Neural progenitor cell (in vitro differentiated cells): ENCODE measurements around the gene FOXJ3. TPM values are rescaled to one million over a fixed set of nuclear protein-coding genes. Genes with fewer than 3 reads are reported as not detected.

ENCODE experiments used
- DNase-seq: peaks from one replicate; pipeline ENCODE4 v3.0.0-alpha.2; 2016; ENCODE audit warnings: low spot score
- H2AFZ ChIP-seq: fragments of 200-600 bp; sonication (generic); replicated peaks from 2 replicates; pipeline ENCODE4 v1.6.1; 2016; ENCODE audit warnings: antibody characterized with exemption
- H3F3A ChIP-seq: fragments of 200-600 bp; sonication (generic); 2 replicates; pipeline ENCODE4 v1.6.1; 2016; ENCODE audit warnings: antibody characterized with exemption, low read depth
- H3K27ac ChIP-seq: fragments of 200-600 bp; sonication (generic); 2 replicates; pipeline ENCODE4 v1.5.1; 2016; ENCODE audit warnings: mild to moderate bottlenecking
- H3K27me3 ChIP-seq: fragments of 200-600 bp; sonication (generic); 2 replicates; pipeline ENCODE4 v1.6.1; 2016; ENCODE audit warnings: mild to moderate bottlenecking, moderate library complexity
- H3K36me3 ChIP-seq: fragments of 200-600 bp; sonication (generic); 2 replicates; pipeline ENCODE4 v1.5.1; 2016
- H3K4me1 ChIP-seq: fragments of 200-600 bp; sonication (generic); 2 replicates; pipeline ENCODE4 v1.6.1; 2016; ENCODE audit warnings: mixed run types
- H3K4me2 ChIP-seq: fragments of 200-600 bp; sonication (generic); 2 replicates; pipeline ENCODE4 v1.6.1; 2016
- H3K4me3 ChIP-seq: fragments of 200-600 bp; sonication (generic); 2 replicates; pipeline ENCODE4 v1.5.1; 2016
- H3K79me2 ChIP-seq: fragments of 200-600 bp; sonication (generic); 2 replicates; pipeline ENCODE4 v1.6.1; 2016; ENCODE audit warnings: low read depth
- H3K9ac ChIP-seq: fragments of 200-600 bp; sonication (generic); 2 replicates; pipeline ENCODE4 v1.6.1; 2016
- H3K9me3 ChIP-seq: fragments of 200-600 bp; sonication (generic); 2 replicates; pipeline ENCODE4 v1.5.1; 2016; ENCODE audit warnings: low read depth
- H4K20me1 ChIP-seq: fragments of 200-600 bp; sonication (generic); 2 replicates; pipeline ENCODE4 v1.6.1; 2016; ENCODE audit warnings: low read depth
- H3K27ac Mint-ChIP-seq: 3 replicates; pipeline ENCODE4 v1.8.0; 2021; ENCODE audit warnings: mixed read lengths
- H3K27me3 Mint-ChIP-seq: 2 replicates; pipeline ENCODE4 v1.8.0; 2022; ENCODE audit warnings: low read depth, mild to moderate bottlenecking, inconsistent platforms, moderate library complexity, mixed read lengths; ENCODE audit not compliant: insufficient read depth
- H3K36me3 Mint-ChIP-seq: 3 replicates; pipeline ENCODE4 v1.8.0; 2021; ENCODE audit warnings: mixed read lengths
- H3K4me1 Mint-ChIP-seq: 3 replicates; pipeline ENCODE4 v1.8.0; 2021; ENCODE audit warnings: mixed read lengths
- H3K4me3 Mint-ChIP-seq: 3 replicates; pipeline ENCODE4 v1.8.0; 2021; ENCODE audit warnings: mild to moderate bottlenecking, moderate library complexity, mixed read lengths
- H3K9me3 Mint-ChIP-seq: 3 replicates; pipeline ENCODE4 v1.8.0; 2020; ENCODE audit warnings: mixed read lengths
- CTCF ChIP-seq: fragments of 200-600 bp; sonication (generic); IDR thresholded peaks from 2 replicates; pipeline ENCODE4 v1.5.1; 2017; ENCODE audit warnings: antibody characterized with exemption, mild to moderate bottlenecking
- EZH2 ChIP-seq: fragments of 200-600 bp; sonication (generic); IDR thresholded peaks from 2 replicates; pipeline ENCODE4 v1.6.1; 2017; ENCODE audit warnings: antibody characterized with exemption, mild to moderate bottlenecking, moderate library complexity
- EZH2phosphoT487 ChIP-seq: fragments of 200-600 bp; sonication (generic); IDR thresholded peaks from 2 replicates; pipeline ENCODE4 v1.6.1; 2017; ENCODE audit warnings: antibody characterized with exemption
- total RNA-seq: library from RNA; depleted of rRNA; stranded (reverse); fragments of >200 nt; gene quantifications from 2 replicates; pipeline ENCODE4 v1.2.3, GENCODE V29; 2015; ENCODE audit warnings: low replicate concordance

FOXJ3 gene
- total RNA-seq, 1 donor from 2014 or later, result 58.5 TPM

- Histone ChIP-seq H4K20me1 (no peaks in the 10 kb centered on the region), H3K4me2 (peak overlapping the region; percentile 100), H2AFZ (peak overlapping the region; percentile 97), H3F3A (peaks cover 9% of the 10 kb centered on the region), H3K27me3 (peaks cover 51% of the 10 kb centered on the region), H3K9ac (no peak overlapping the region), H3K4me1 (peaks cover 8% of the 10 kb centered on the region), H3K36me3 (no peaks in the 10 kb centered on the region), H3K9me3 (no peaks in the 10 kb centered on the region), H3K79me2 (no peaks in the 10 kb centered on the region), H3K27ac (no peak overlapping the region), H3K4me3 (peak overlapping the region; percentile 79)
- Mint-ChIP-seq H3K9me3 (no peaks in the 10 kb centered on the region), H3K4me1 (peaks cover 6% of the 10 kb centered on the region), H3K27ac (no peak overlapping the region), H3K27me3 (peaks cover 24% of the 10 kb centered on the region), H3K36me3 (no peaks in the 10 kb centered on the region), H3K4me3 (peak overlapping the region; percentile 80)
- peak; percentile 51 for DNase-seq
- TF ChIP-seq EZH2, result no peak
- TF ChIP-seq CTCF, result no peak
- TF ChIP-seq EZH2phosphoT487, result no peak
These were observed 45.0 kb upstream of the FOXJ3 start for GRCh38 chr1:42379794-42380585.

- H3K27ac Mint-ChIP-seq, result no peak overlapping the region
These were observed 37.8 kb upstream of the FOXJ3 start for GRCh38 chr1:42372796-42373195.

GRCh38 chr1:42370876-42371549, 36.0 kb upstream of the FOXJ3 start:
- no peaks in the 10 kb centered on the region for H3K27me3 ChIP-seq
- no peaks in the 10 kb centered on the region for H3K79me2 ChIP-seq
- no peaks in the 10 kb centered on the region for H3K36me3 Mint-ChIP-seq
- H3K9ac ChIP-seq, result no peak overlapping the region
- H3K27ac Mint-ChIP-seq, result no peak overlapping the region
- H3K4me1 Mint-ChIP-seq, result no peaks in the 10 kb centered on the region
- no peak overlapping the region for H2AFZ ChIP-seq
- H3K9me3 Mint-ChIP-seq, result no peaks in the 10 kb centered on the region
- no peak overlapping the region for H3K27ac ChIP-seq
- no peaks in the 10 kb centered on the region for H3K36me3 ChIP-seq
- no peaks in the 10 kb centered on the region for H3F3A ChIP-seq
- H3K4me1 ChIP-seq, result no peaks in the 10 kb centered on the region
- DNase-seq, result no peak
- peaks cover 3% of the 10 kb centered on the region for H3K27me3 Mint-ChIP-seq
- H3K9me3 ChIP-seq, result no peaks in the 10 kb centered on the region
- H3K4me2 ChIP-seq, result no peak overlapping the region
- no peaks in the 10 kb centered on the region for H4K20me1 ChIP-seq
- H3K4me3 Mint-ChIP-seq, result no peak overlapping the region
- H3K4me3 ChIP-seq, result no peak overlapping the region
- no peak for TF ChIP-seq EZH2phosphoT487
- no peak for TF ChIP-seq EZH2
- TF ChIP-seq CTCF, result no peak

More at GRCh38 chr1:42372796-42373195, 37.8 kb upstream of the FOXJ3 start:
- Histone ChIP-seq H3K27me3 (no peaks in the 10 kb centered on the region), H3F3A (no peaks in the 10 kb centered on the region), H3K9ac (no peak overlapping the region), H3K9me3 (no peaks in the 10 kb centered on the region), H3K36me3 (no peaks in the 10 kb centered on the region), H3K4me1 (no peaks in the 10 kb centered on the region), H3K4me3 (no peak overlapping the region), H3K4me2 (no peak overlapping the region), H3K79me2 (no peaks in the 10 kb centered on the region), H4K20me1 (no peaks in the 10 kb centered on the region), H2AFZ (no peak overlapping the region), H3K27ac (no peak overlapping the region)
- Mint-ChIP-seq H3K27me3 (peaks cover 7% of the 10 kb centered on the region), H3K9me3 (no peaks in the 10 kb centered on the region), H3K36me3 (no peaks in the 10 kb centered on the region), H3K4me1 (no peaks in the 10 kb centered on the region), H3K4me3 (no peak overlapping the region)
- no peak for DNase-seq
- TF ChIP-seq CTCF (no peak), EZH2 (no peak), EZH2phosphoT487 (no peak)
